ENCODE data around the gene C11orf65.

Gene C11orf65

DNA sequence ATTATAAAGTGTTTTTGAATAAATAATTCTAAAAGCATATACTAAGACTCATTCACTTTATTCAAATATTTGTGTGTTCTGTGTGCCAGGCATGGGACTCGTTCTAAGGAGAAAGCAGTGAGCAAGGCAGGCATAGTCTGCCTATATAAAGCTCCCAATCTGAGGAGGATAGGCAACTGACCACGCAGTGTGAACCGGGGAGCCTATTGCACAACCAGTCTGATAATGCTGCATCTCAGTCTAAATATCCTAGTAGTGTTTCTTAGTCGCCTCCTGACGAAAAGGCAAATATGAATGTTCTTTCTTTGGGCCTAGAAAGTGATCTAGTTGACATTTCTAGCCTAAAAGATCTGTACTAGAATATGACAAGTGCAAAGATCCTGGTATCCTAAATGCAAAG lies 98.3 kb downstream of the C11orf65 start:
- DNase-seq (ENCODE audit: low spot score): no peak

DNA sequence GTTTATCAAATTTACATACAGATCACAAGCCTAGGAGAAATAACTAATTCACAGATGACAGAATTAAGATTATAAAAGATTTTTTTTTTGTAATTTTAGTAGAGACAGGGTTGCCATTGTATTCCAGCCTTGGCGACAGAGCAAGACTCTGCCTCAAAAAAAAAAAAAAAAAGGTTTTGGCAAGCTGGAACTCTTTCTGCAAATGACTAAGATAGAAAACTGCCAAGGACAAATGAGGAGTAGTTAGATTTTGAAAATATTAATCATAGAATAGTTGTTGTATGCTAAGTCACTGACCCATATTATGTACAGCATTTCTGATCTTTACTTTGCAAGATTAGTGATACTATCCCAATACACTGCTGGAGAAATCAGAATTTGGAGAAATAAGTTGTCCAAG lies 99.2 kb downstream of the C11orf65 start:
- DNase-seq (ENCODE audit: low spot score): no peak

DNA sequence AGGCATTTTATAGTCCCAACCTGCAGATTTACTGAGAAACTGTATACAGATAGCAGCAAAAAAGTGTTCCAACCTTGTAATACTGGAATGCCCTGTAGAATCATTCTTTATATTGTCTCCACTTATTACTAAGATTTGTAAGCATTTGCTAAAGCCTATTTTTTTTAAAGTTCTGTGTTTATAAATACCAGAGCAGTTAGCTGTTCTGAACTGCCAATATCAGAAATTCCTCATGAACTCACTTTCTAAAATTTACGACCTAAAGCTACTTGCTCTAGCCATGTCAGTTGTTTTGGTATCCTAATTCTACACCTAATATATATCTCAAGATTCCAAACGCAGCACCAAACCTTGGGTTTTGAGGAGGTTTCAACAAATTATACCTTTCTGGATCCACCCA lies 103.2 kb downstream of the C11orf65 start:
- DNase-seq (ENCODE audit: low spot score): no peak

DNA sequence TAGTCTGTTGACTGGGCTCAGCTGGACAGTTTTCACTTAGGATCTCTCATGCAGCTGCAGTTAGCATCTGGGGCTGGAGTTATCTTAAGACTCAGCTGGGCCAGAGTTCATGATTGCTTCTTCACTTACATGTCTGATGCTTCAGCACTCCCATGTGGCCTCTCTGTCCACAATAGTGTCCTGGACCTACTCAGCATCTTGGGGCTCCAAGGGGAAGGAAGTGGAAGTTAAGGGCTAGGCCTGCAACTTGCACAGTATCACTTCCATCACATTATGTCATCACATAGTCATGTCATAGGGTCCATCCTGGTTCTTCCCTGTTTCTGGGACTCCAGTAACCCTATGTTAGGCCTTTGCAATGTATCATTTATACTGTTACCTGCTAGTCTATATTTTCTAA lies 115.9 kb downstream of the C11orf65 start:
- no peak for DNase-seq (ENCODE audit: low spot score)

GRCh38 chr11:108346451-108346850 lies 120.9 kb downstream of the C11orf65 start:
- DNase-seq (ENCODE audit: low spot score): no peak

DNA sequence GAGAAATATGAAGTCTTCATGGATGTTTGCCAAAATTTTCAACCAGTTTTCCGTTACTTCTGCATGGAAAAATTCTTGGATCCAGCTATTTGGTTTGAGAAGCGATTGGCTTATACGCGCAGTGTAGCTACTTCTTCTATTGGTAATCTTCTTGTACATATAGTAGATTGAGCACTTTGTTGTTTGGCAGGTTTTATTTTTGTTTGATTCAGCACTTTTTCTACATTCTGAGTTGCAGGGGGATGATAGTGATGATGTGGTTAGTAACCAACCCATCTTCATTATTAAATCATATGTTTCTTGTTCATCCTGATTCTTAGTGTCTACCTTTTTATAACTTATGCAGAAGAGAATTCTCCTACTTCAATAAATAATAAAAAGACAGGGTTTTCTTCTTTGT lies 121.6 kb downstream of the C11orf65 start:
- DNase-seq (ENCODE audit: low spot score): no peak

GRCh38 chr11:108343714-108344113 lies 123.6 kb downstream of the C11orf65 start:
- DNase-seq (ENCODE audit: low spot score): no peak

DNA sequence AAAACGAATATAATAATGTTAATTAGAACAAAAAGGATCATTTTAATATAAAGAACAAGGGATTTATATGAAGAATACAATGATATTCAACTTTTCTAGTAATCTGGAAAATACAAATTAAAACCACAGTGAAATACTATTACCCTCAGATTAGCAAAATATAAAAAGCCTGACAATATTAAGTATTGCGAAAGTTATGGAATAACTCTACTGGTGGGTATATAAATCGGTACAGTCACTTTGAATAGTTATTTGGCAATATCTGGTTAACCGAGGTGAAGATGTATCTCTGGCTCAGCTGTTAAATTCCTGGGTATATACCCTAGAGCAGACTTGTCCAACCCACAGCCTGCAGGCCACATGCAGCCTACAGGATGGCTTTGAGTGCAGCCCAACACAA lies 125.7 kb downstream of the C11orf65 start:
- DNase-seq (ENCODE audit: low spot score): no peak

DNA sequence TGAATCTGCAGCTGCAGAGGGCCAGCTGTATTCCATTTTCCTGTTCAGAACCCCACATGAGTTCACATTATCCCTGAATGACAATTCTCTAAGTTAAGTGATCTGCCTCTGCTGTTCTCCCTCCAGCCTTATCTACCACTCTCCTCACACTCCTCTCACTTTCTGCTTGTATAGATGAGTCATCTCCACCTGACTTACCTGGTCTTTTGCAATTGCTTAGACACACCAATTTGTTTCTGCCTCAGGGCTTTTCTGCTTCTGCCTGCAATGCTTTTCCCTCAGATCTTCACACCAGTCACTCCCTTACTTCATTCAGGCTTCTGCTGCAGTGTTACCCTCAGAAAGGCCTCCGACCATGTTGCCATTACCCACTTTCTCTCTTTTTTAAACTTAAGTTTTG lies 126.4 kb downstream of the C11orf65 start:
- no peak for DNase-seq (ENCODE audit: low spot score)

DNA sequence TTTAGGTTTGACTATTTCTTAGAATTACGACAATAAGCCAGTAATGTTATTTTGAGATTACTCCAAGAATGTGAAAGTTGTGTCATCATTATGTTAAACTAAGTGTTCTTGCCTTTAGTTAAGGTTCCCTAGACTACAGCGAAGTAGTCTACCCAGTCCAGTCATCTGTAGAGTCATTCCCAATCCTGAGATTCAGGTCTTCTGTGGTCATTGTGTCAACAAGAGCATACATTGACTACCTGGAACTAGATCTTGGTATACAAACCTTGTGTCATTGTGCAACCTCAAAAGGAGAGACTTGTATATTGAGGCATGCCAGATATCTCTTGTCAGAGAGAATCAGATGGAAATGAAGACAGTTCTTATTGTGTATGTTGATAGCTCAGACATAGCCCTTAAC lies 128.6 kb downstream of the C11orf65 start:
- no peak for DNase-seq (ENCODE audit: low spot score)

DNA sequence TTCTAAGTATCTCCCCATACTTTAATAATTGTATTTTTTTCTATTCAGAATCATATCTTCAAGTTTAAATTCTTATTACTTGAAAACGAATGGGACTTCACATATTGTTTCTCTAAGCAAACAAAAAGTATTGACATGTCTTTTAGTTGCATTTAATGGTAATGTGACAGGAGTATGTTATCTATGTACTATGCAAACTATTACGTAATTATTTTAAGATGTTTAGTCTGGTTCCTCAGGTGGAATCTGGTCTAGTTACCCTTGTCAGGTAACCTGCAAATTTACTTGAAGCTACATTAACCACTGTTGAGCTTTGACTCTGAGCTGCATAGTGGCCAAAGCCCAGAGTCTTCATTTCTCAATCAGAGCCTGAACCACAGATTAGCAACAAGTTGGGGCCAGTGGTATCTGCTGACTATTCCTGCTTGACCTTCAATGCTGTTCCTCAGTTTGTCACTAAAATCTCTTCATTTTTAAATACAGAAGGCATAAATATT lies 133.9 kb downstream of the C11orf65 start:
- DNase-seq (ENCODE audit: low spot score): no peak
